SK-N-SH (cell line): ENCODE measurements around the gene FLNA. TPM values are rescaled to one million over a fixed set of nuclear protein-coding genes. Genes with fewer than 3 reads are reported as not detected.

Source experiments
- CTCF ChIA-PET: fragments of 300-600, 350-600 bp; formaldehyde crosslinking; extraction: SDS; loops from one replicate; lab custom pipeline; 2021; lab: Yijun Ruan, JAX
- POLR2A ChIA-PET: fragments of 350-600 bp; sonication (Branson Sonifier 250); formaldehyde crosslinking; extraction: SDS; loops from one replicate; lab custom pipeline; 2020; ENCODE audit warnings: antibody characterized with exemption, inconsistent platforms; lab: Yijun Ruan, JAX
- DNase-seq: peaks from one replicate; pipeline ENCODE4 v3.0.0; 2012
- H2AFZ ChIP-seq: fragments of 200-600 bp; sonication (generic); 2 replicates; pipeline ENCODE4 v1.8.1; 2016; ENCODE audit warnings: antibody characterized with exemption, mild to moderate bottlenecking, low read depth
- H3F3A ChIP-seq: fragments of 200-600 bp; sonication (generic); replicated peaks from 2 replicates; pipeline ENCODE3; 2016; ENCODE audit warnings: antibody characterized with exemption, mild to moderate bottlenecking; ENCODE audit not compliant: insufficient read depth
- H3K27ac ChIP-seq, 2 experiments: fragments of 200-500 bp in 1 of 2; fragments of 200-600 bp in 1 of 2; sonication (Bioruptor generic) in 1 of 2; sonication (generic), shearing (Covaris generic) in 1 of 2; 2 replicates each; pipeline versions ENCODE4 v1.5.1 to v1.6.1; 2014 to 2016; ENCODE audit warnings: low read depth in 2 of 2, inconsistent platforms in 1 of 2, low read length in 1 of 2, mild to moderate bottlenecking in 1 of 2, mixed read lengths in 1 of 2
- H3K27me3 ChIP-seq: fragments of 200-600 bp; sonication (generic), shearing (Covaris generic); 2 replicates; pipeline ENCODE4 v1.6.1; 2016; ENCODE audit warnings: mixed run types; ENCODE audit not compliant: insufficient read depth
- H3K36me3 ChIP-seq, 2 experiments: fragments of 200-500 bp in 1 of 2; fragments of 200-600 bp in 1 of 2; sonication (Bioruptor generic) in 1 of 2; sonication (generic) in 1 of 2; replicated peaks in 1 of 2; 2 replicates each; pipeline versions ENCODE3 to v1.5.1; 2014 to 2016; ENCODE audit warnings: low read length in 1 of 2, mild to moderate bottlenecking in 1 of 2; ENCODE audit not compliant: insufficient read depth in 2 of 2, control insufficient read depth in 1 of 2
- H3K4me1 ChIP-seq, 2 experiments: fragments of 200-500 bp in 1 of 2; fragments of 200-600 bp in 1 of 2; sonication (Bioruptor generic) in 1 of 2; sonication (generic), shearing (Covaris generic) in 1 of 2; 2 replicates each; pipeline versions ENCODE4 v1.5.1 to v1.6.1; 2014 to 2016; ENCODE audit warnings: low read depth in 1 of 2, low read length in 1 of 2, mixed run types in 1 of 2; ENCODE audit not compliant: insufficient read depth in 2 of 2, control insufficient read depth in 1 of 2
- H3K4me2 ChIP-seq: fragments of 200-600 bp; sonication (generic), shearing (Covaris generic); 2 replicates; pipeline ENCODE4 v1.6.1; 2017; ENCODE audit warnings: mixed run types
- H3K4me3 ChIP-seq, 2 experiments: fragments of 200-500 bp in 1 of 2; fragments of 200-600 bp in 1 of 2; sonication (Bioruptor generic) in 1 of 2; sonication (generic), shearing (Covaris generic) in 1 of 2; 2 replicates each; pipeline versions ENCODE4 v1.5.1 to v1.8.1; 2014 to 2016; ENCODE audit warnings: low read depth in 2 of 2, inconsistent platforms in 1 of 2, low read length in 1 of 2, mild to moderate bottlenecking in 1 of 2, mixed read lengths in 1 of 2, moderate library complexity in 1 of 2
- H3K79me2 ChIP-seq: fragments of 200-600 bp; sonication (generic); 2 replicates; pipeline ENCODE4 v1.8.1; 2017; ENCODE audit warnings: mild to moderate bottlenecking; ENCODE audit not compliant: insufficient read depth
- H3K9ac ChIP-seq: fragments of 200-600 bp; sonication (generic); 2 replicates; pipeline ENCODE4 v1.6.1; 2017; ENCODE audit warnings: mixed run types
- H3K9me2 ChIP-seq: fragments of 200-600 bp; sonication (generic); 2 replicates; pipeline ENCODE4 v1.6.1; 2017; ENCODE audit warnings: mixed run types
- H3K9me3 ChIP-seq: fragments of 200-600 bp; sonication (generic); 2 replicates; pipeline ENCODE4 v1.6.1; 2017; ENCODE audit warnings: mixed run types, mild to moderate bottlenecking, moderate library complexity
- H4K20me1 ChIP-seq: fragments of 200-600 bp; sonication (generic); 2 replicates; pipeline ENCODE4 v1.6.1; 2017; ENCODE audit warnings: mild to moderate bottlenecking, mixed run types; ENCODE audit not compliant: insufficient read depth
- EZH2phosphoT487 ChIP-seq: fragments of 200-600 bp; sonication (generic); IDR thresholded peaks from 2 replicates; pipeline ENCODE4 v1.6.1; 2017; ENCODE audit warnings: low read depth, mixed run types, mild to moderate bottlenecking, antibody characterized with exemption, moderate library complexity, borderline replicate concordance
- GATA2 ChIP-seq: sonication (generic); formaldehyde crosslinking; IDR thresholded peaks from 2 replicates; pipeline ENCODE4 v1.5.0; 2020; ENCODE audit warnings: mild to moderate bottlenecking, missing genetic modification reagents
- MEF2A ChIP-seq: IDR thresholded peaks from 2 replicates; pipeline ENCODE4 v1.4.0; 2012; ENCODE audit warnings: low read depth, borderline replicate concordance
- MXI1 ChIP-seq: IDR thresholded peaks from 2 replicates; pipeline ENCODE4 v1.6.1; 2012; ENCODE audit warnings: mild to moderate bottlenecking, low read depth, low read length, improper control_type of control experiment
- NRF1 ChIP-seq: IDR thresholded peaks from 2 replicates; pipeline ENCODE4 v1.6.1; 2012; ENCODE audit warnings: low read depth, mild to moderate bottlenecking, low read length
- POLR2AphosphoS5 ChIP-seq: IDR thresholded peaks from 2 replicates; pipeline ENCODE4 v1.6.1; 2012; ENCODE audit warnings: low read depth, low read length
- RCOR1 ChIP-seq: fragments of 150-350 bp; IDR thresholded peaks from 2 replicates; pipeline ENCODE4 v1.6.1; 2017; ENCODE audit warnings: antibody characterized with exemption, low read length
- RXRA ChIP-seq: IDR thresholded peaks from 2 replicates; pipeline ENCODE4 v1.4.0; 2012; ENCODE audit warnings: low read depth, mild to moderate bottlenecking, borderline replicate concordance
- SMC3 ChIP-seq: IDR thresholded peaks from 2 replicates; pipeline ENCODE4 v1.6.1; 2012; ENCODE audit warnings: low read depth, low read length, improper control_type of control experiment
- TAF1 ChIP-seq: IDR thresholded peaks from 2 replicates; pipeline ENCODE4 v1.6.1; 2012; ENCODE audit warnings: low read depth, mild to moderate bottlenecking, low read length, moderate library complexity, borderline replicate concordance
- TEAD4 ChIP-seq: IDR thresholded peaks from 2 replicates; pipeline ENCODE4 v1.4.0; 2012; ENCODE audit warnings: mild to moderate bottlenecking, borderline replicate concordance; ENCODE audit not compliant: insufficient read depth
- WGBS: methylation state at CpG from one replicate; pipeline ENCODE4 v1.1.6; 2017; ENCODE audit warnings: low lambda C conversion rate; 5-methylcytosine and 5-hydroxymethylcytosine counted together
- polyA plus RNA-seq, 3 experiments: library from polyadenylated mRNA; depleted of rRNA; stranded (reverse); fragments of >200 nt; gene quantifications; 2 replicates each; pipeline ENCODE4 v1.2.3, GENCODE V29; 2012
- TF ChIP-seq, protein P1 (sequence below): fragments of 150-350 bp; IDR thresholded peaks from 2 replicates; pipeline ENCODE4 v1.6.1; 2017; ENCODE audit warnings: antibody characterized with exemption, low read length, low read depth, borderline replicate concordance
- TF ChIP-seq, protein P2 (sequence below): IDR thresholded peaks from 2 replicates; pipeline ENCODE4 v1.4.0; 2012; ENCODE audit warnings: low read depth
- TF ChIP-seq, protein P3 (sequence below): fragments of 150-350 bp; IDR thresholded peaks from 2 replicates; pipeline ENCODE4 v1.6.1; 2016; ENCODE audit warnings: mild to moderate bottlenecking, low read depth, low read length
- TF ChIP-seq, protein P4 (sequence below): fragments of 200-600 bp; sonication (generic); IDR thresholded peaks from 2 replicates; pipeline ENCODE4 v1.6.1; 2017; ENCODE audit warnings: antibody characterized with exemption, mild to moderate bottlenecking, moderate library complexity
- TF ChIP-seq, protein P5 (sequence below): IDR thresholded peaks from 2 replicates; pipeline ENCODE4 v1.6.1; 2012; ENCODE audit warnings: mild to moderate bottlenecking, low read depth, low read length, moderate library complexity

Gene FLNA
- polyA plus RNA-seq, 1 of the 3 experiments (the other 2 are of a cell fraction): 550 TPM

DNA sequence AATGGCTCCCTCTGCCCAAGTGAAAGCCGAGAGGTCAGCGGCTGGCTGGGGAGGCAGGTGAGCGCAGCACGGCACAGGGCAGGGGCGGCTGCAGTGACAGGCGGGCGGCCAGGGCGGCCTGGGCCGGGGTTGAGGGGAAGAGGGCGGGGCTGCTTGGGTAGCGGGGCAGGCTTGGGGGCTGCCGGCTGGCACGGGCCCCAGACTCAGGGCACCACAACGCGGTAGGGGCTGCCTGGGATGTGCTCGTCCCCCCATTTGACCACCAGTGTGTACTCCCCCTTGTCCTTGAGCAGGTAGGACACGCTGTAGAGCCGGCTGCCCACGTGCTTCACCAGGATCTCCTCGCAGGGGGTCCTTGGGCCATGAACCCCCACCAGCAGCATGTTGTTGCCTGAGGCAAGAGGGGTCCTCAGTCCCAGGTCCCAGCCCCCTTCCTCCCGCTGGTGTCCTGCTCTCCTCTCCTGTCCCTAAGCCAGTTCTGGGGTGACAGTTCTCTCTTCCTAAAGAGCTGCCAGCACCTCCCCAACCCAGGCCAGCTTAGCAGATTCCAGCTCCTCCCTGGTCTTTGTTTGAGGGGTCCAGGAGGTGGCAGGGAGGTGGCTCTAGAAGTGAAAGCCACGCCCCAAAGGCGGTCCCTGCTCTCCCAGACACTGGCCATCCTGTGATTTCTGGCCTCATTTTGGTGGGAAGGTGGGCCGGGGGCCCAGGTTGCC lies 25.6 kb downstream of the FLNA start:
- H4K20me1 ChIP-seq: peaks cover 66% of the 10 kb centered on the region
- no peak overlapping the region for H3K27ac ChIP-seq
- H3K9me2 ChIP-seq: no peaks in the 10 kb centered on the region
- WGBS: 69% methylated on average over 3 of the region's 24 CpGs
- H3K4me1 ChIP-seq: peaks cover 0 to 5% of the 10 kb centered on the region in 2 experiments; a peak in 1 of 4 replicates
- H3K9ac ChIP-seq: no peak overlapping the region
- TF ChIP-seq RCOR1: no peak
- no peak for TF ChIP-seq SMC3
- TF ChIP-seq POLR2AphosphoS5: peak; percentile 11; the same call in 1 of the 2 replicates
- peaks cover 50% of the 10 kb centered on the region for H3F3A ChIP-seq
- no peak overlapping the region for H2AFZ ChIP-seq
- H3K4me3 ChIP-seq: no peak overlapping the region
- DNase-seq: no peak
- H3K4me2 ChIP-seq: no peak overlapping the region
- CTCF ChIA-PET: no interaction called here
- H3K27me3 ChIP-seq: no peaks in the 10 kb centered on the region
- POLR2A ChIA-PET: no interaction called here
- no peaks in the 10 kb centered on the region for H3K9me3 ChIP-seq
- peaks cover 6 to 50% of the 10 kb centered on the region in 2 experiments for H3K36me3 ChIP-seq
- H3K79me2 ChIP-seq: no peaks in the 10 kb centered on the region

DNA sequence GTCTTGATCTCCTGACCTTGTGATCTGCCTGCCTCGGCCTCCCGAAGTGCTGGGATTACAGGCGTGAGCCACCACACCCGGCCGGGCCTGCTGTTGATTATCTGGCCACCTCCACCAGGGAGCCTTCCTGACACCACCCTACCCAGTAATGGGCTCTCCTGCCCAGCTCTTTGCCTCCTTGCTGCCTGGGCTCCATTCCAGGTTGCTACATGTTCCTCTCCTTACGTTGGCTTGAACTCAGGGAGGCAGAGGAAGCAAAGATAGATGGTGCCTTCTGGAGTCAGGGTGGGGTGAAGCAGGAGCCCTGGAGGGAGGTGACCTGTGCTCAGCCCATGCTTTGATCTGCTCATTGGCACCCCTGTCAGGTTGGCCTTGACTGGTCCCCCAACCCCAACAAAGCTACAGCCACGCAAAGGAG lies 26.3 kb downstream of the FLNA start:
- Histone ChIP-seq H3K79me2 (no peaks in the 10 kb centered on the region), H2AFZ (no peak overlapping the region), H3F3A (peaks cover 43% of the 10 kb centered on the region), H4K20me1 (peaks cover 59% of the 10 kb centered on the region), H3K4me2 (no peak overlapping the region), H3K27me3 (no peaks in the 10 kb centered on the region)
- 39% methylated on average over 5 of the region's 7 CpGs for WGBS
- TF ChIP-seq EZH2phosphoT487 (no peak), POLR2AphosphoS5 (no peak), NRF1 (no peak), RXRA (no peak), TEAD4 (no peak), MEF2A (no peak), GATA2 (CRISPR knock-in tag) (no peak), TAF1 (no peak), RCOR1 (no peak), MXI1 (no peak)
- TF ChIP-seq, protein P1, sequence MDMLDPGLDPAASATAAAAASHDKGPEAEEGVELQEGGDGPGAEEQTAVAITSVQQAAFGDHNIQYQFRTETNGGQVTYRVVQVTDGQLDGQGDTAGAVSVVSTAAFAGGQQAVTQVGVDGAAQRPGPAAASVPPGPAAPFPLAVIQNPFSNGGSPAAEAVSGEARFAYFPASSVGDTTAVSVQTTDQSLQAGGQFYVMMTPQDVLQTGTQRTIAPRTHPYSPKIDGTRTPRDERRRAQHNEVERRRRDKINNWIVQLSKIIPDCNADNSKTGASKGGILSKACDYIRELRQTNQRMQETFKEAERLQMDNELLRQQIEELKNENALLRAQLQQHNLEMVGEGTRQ: no peak
- TF ChIP-seq, protein P2, sequence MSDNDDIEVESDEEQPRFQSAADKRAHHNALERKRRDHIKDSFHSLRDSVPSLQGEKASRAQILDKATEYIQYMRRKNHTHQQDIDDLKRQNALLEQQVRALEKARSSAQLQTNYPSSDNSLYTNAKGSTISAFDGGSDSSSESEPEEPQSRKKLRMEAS: no peak
- TF ChIP-seq, protein P3, sequence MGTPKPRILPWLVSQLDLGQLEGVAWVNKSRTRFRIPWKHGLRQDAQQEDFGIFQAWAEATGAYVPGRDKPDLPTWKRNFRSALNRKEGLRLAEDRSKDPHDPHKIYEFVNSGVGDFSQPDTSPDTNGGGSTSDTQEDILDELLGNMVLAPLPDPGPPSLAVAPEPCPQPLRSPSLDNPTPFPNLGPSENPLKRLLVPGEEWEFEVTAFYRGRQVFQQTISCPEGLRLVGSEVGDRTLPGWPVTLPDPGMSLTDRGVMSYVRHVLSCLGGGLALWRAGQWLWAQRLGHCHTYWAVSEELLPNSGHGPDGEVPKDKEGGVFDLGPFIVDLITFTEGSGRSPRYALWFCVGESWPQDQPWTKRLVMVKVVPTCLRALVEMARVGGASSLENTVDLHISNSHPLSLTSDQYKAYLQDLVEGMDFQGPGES: no peak
- TF ChIP-seq, protein P4, sequence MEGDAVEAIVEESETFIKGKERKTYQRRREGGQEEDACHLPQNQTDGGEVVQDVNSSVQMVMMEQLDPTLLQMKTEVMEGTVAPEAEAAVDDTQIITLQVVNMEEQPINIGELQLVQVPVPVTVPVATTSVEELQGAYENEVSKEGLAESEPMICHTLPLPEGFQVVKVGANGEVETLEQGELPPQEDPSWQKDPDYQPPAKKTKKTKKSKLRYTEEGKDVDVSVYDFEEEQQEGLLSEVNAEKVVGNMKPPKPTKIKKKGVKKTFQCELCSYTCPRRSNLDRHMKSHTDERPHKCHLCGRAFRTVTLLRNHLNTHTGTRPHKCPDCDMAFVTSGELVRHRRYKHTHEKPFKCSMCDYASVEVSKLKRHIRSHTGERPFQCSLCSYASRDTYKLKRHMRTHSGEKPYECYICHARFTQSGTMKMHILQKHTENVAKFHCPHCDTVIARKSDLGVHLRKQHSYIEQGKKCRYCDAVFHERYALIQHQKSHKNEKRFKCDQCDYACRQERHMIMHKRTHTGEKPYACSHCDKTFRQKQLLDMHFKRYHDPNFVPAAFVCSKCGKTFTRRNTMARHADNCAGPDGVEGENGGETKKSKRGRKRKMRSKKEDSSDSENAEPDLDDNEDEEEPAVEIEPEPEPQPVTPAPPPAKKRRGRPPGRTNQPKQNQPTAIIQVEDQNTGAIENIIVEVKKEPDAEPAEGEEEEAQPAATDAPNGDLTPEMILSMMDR: no peak
- TF ChIP-seq, protein P5, sequence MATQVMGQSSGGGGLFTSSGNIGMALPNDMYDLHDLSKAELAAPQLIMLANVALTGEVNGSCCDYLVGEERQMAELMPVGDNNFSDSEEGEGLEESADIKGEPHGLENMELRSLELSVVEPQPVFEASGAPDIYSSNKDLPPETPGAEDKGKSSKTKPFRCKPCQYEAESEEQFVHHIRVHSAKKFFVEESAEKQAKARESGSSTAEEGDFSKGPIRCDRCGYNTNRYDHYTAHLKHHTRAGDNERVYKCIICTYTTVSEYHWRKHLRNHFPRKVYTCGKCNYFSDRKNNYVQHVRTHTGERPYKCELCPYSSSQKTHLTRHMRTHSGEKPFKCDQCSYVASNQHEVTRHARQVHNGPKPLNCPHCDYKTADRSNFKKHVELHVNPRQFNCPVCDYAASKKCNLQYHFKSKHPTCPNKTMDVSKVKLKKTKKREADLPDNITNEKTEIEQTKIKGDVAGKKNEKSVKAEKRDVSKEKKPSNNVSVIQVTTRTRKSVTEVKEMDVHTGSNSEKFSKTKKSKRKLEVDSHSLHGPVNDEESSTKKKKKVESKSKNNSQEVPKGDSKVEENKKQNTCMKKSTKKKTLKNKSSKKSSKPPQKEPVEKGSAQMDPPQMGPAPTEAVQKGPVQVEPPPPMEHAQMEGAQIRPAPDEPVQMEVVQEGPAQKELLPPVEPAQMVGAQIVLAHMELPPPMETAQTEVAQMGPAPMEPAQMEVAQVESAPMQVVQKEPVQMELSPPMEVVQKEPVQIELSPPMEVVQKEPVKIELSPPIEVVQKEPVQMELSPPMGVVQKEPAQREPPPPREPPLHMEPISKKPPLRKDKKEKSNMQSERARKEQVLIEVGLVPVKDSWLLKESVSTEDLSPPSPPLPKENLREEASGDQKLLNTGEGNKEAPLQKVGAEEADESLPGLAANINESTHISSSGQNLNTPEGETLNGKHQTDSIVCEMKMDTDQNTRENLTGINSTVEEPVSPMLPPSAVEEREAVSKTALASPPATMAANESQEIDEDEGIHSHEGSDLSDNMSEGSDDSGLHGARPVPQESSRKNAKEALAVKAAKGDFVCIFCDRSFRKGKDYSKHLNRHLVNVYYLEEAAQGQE: no peak
- TF ChIP-seq, all 33 proteins: peak for 0
- Histone ChIP-seq H3K9me2 (no peaks in the 10 kb centered on the region), H3K27ac (no peak overlapping the region), H3K9ac (no peak overlapping the region), H3K4me1 (peaks cover 0 to 5% of the 10 kb centered on the region in 2 experiments; a peak in 1 of 4 replicates), H3K9me3 (no peaks in the 10 kb centered on the region), H3K4me3 (no peak overlapping the region), H3K36me3 (peaks cover 6 to 45% of the 10 kb centered on the region in 2 experiments)
- no peak for DNase-seq
- ChIA-PET CTCF (no interaction called here), POLR2A (interaction anchor here (1.4 kb wide), 1 partner anchor 34 kb away, joined by 4 read pairs; no protein-coding TSS in a partner anchor)
